Measurements from ENCODE around the gene TP53INP2. TPM values are rescaled to one million over a fixed set of nuclear protein-coding genes. Genes with fewer than 3 reads are reported as not detected.

The TP53INP2 gene
- total RNA-seq, 2 experiments from 2014 or later = 1.9 TPM

DNA sequence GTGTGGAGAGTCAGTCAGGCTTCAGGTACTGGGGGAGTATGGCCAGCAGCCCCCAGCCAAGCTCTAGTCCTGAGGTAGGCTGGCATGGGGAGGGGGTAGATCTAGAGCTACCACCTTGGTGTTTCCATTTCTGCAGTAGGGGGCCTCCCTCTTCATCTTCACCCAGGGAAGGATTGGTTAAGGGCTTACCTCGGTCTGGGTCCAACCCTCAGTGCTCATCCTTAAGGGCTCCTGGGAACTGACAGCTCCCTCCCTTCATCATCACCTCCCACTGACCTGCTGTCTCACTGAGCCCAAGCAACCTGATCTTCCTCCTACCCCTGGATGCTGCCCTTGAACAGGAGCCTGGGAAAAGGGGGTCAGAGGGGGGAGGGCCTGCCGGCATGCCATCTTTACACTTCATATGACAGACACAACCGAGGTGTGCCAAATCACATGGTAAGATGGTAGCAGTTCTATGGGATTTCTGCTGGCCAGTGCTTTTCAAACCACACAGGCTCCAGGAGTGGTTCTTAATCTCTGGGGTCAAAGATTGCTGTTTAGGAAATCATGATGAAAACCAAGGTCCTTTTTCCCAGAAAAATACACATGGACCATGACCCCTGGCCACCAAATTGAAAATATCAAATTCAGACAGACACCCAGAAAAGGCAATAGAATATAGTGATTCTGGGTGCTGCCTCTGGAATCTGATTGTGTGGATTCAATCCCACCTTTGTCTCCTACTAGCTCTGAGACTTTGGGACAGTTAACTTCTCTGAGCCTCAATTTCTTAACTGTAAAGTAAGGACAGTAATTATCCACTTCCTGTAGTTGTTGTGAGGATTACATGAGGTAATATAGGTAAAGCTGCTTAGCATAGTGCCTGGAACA is 3.0 kb downstream of the TP53INP2 start:
- Mint-ChIP-seq H3K4me3 (no peak overlapping the region), H3K27me3 (ENCODE audit: low read depth) (peaks cover 3% of the 10 kb centered on the region), H3K4me1 (ENCODE audit: low read depth) (peaks cover 17% of the 10 kb centered on the region), H3K9me3 (no peaks in the 10 kb centered on the region), H3K27ac (no peak overlapping the region), H3K36me3 (ENCODE audit: low read depth) (no peaks in the 10 kb centered on the region)
- no peak for DNase-seq
- intact Hi-C loops (cut with micrococcal nuclease) = no loop called here
- CTCF ChIA-PET = interaction anchor here (0.9 to 7.9 kb wide), 15 partner anchors 23 to 452 kb away, joined by 3 to 52 read pairs (median 5); partner anchors contain the start of gene DYNLRB1

DNA sequence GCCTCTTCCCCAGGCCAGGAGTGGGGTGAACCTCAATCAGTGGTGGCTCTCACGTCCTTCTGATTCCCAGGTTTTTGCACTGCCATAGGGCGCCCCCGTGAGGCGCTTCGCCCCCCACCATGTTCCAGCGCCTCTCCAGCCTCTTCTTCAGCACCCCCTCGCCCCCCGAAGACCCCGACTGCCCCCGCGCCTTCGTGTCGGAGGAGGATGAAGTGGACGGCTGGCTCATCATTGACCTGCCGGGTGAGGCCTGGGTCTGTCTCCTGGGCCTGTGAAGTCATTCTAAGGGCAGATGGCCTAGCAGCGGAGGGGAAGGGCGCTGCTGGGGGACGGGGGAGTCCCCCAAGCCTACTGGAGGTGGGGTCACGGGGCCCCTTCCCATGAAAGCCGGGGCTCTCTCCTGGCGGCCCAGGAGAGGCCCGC is 4.5 kb downstream of the TP53INP2 start:
- H3K4me3 Mint-ChIP-seq = peak overlapping the region; percentile 80

DNA sequence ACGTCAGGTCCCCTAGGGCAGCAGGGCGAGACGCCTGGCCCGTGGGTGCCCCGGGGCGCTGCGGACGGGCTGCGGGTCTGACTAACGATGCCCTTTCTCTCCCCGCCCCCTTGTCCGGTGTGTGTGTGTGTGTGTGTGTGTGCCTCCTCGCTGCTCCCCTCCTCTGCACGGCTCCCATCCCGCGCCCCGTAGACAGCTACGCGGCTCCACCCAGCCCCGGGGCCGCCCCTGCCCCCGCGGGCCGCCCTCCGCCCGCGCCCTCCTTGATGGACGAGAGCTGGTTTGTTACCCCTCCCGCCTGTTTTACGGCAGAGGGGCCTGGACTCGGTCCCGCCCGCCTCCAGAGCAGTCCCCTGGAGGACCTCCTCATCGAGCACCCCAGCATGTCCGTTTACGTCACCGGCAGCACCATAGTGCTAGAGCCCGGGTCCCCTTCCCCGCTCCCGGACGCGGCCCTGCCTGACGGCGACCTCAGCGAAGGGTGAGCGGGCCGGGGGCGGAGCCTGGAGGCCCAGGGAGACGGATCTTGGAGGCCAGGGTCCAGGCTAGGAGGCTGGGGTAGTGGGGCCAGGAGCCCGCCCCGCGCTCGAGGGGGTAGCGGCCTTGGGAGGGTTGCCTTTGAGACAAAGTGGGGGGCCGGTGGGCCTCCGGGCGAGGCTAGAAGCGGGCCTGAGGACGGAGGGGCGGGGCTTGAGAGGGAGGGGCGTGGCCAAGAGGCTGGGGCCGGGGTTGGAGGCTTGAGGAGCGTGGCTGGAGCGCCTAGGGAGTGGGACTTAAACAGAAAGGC is 5.1 kb downstream of the TP53INP2 start:
- H3K4me3 Mint-ChIP-seq = peak overlapping the region; percentile 80
- H3K4me1 Mint-ChIP-seq (ENCODE audit: low read depth) = peaks cover 14% of the 10 kb centered on the region
- intact Hi-C loops (cut with micrococcal nuclease) = loop anchor here (1.0 to 2.0 kb wide), 6 partner anchors 32 to 406 kb away; partner anchors contain the start of genes AHCY, DYNLRB1, NCOA6 and PIGU
- peak; percentile 78 for DNase-seq
- peaks cover 3% of the 10 kb centered on the region for H3K36me3 Mint-ChIP-seq (ENCODE audit: low read depth)
- H3K27me3 Mint-ChIP-seq (ENCODE audit: low read depth) = no peaks in the 10 kb centered on the region
- CTCF ChIA-PET = interaction anchor here (0.5 to 7.9 kb wide), 6 partner anchors 35 to 397 kb away, joined by 3 to 49 read pairs (median 4); no protein-coding TSS in a partner anchor
- peak overlapping the region; percentile 57 for H3K27ac Mint-ChIP-seq
- H3K9me3 Mint-ChIP-seq = no peaks in the 10 kb centered on the region

More for the DNA sequence above, 4.5 kb downstream of the TP53INP2 start:
- CTCF ChIA-PET = interaction anchor here (0.5 to 7.9 kb wide), 12 partner anchors 29 to 396 kb away, joined by 3 to 52 read pairs (median 6); partner anchors contain the start of gene DYNLRB1
- Mint-ChIP-seq H3K27ac (no peak overlapping the region), H3K4me1 (ENCODE audit: low read depth) (peaks cover 16% of the 10 kb centered on the region), H3K36me3 (ENCODE audit: low read depth) (peaks cover 2% of the 10 kb centered on the region), H3K9me3 (no peaks in the 10 kb centered on the region), H3K27me3 (ENCODE audit: low read depth) (no peaks in the 10 kb centered on the region)
- intact Hi-C loops (cut with micrococcal nuclease) = loop anchor here (1.0 to 2.0 kb wide), 10 partner anchors 31 to 406 kb away; partner anchors contain the start of genes AHCY, DYNLRB1, ITCH and MAP1LC3A
- DNase-seq = peak; percentile 78

DNA sequence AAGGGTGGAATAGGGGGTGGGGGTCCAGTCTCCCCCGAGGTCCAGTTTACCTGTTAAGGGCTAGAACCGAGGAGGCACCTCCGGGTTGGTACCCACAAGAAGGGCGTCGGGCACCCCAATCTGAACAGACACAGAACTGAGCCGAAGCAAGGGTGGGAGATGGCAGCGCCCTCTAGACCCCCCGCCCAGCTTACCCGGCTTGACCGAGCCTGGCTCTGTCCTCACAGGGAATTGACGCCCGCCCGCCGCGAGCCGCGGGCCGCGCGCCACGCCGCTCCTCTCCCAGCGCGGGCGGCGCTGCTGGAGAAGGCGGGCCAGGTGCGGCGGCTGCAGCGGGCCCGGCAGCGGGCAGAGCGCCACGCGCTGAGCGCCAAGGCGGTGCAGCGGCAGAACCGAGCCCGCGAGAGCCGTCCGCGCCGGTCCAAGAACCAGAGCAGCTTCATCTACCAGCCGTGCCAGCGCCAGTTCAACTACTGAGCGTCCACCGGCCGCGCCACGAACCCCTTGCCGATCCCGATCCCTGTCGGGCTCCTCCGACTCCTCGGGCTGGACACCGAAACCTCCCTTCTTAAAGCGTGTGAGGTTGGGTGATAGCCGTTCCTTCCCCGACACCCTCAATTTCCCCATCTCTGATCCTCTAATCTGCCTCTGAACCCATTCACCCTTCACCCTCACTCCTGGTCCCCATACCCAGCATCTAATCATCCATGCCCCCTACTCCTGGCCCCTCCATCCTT is 5.9 kb downstream of the TP53INP2 start:
- no peak for DNase-seq
- Mint-ChIP-seq H3K27ac (no peak overlapping the region), H3K4me3 (peak overlapping the region; percentile 80), H3K9me3 (no peaks in the 10 kb centered on the region), H3K4me1 (ENCODE audit: low read depth) (peaks cover 11% of the 10 kb centered on the region), H3K36me3 (ENCODE audit: low read depth) (peaks cover 3% of the 10 kb centered on the region), H3K27me3 (ENCODE audit: low read depth) (no peaks in the 10 kb centered on the region)
- intact Hi-C loops (cut with micrococcal nuclease) = loop anchor here (1.0 to 2.0 kb wide), 6 partner anchors 33 to 407 kb away; partner anchors contain the start of genes AHCY, DYNLRB1, NCOA6 and PIGU
- CTCF ChIA-PET = interaction anchor here (0.6 to 7.9 kb wide), 3 partner anchors 60 to 398 kb away, joined by 4 to 49 read pairs (median 8); no protein-coding TSS in a partner anchor

DNA sequence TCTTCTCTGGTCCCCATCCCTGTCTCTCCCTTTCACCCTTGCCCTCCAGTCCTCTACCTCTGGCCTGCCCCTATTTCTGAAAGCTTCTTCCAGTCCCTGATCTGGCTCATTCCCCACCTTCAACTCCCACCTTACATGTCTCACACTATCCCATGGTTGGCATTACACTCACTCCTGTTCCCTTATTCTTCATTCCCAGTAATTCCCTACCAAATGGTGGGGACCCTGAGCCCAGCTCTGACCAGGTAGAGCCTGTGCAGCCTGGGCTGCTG is 6.4 kb downstream of the TP53INP2 start:
- Mint-ChIP-seq H3K27me3 (ENCODE audit: low read depth) (no peaks in the 10 kb centered on the region), H3K36me3 (ENCODE audit: low read depth) (peaks cover 3% of the 10 kb centered on the region), H3K4me1 (ENCODE audit: low read depth) (peaks cover 11% of the 10 kb centered on the region), H3K9me3 (no peaks in the 10 kb centered on the region), H3K4me3 (peak overlapping the region; percentile 80), H3K27ac (no peak overlapping the region)
- CTCF ChIA-PET = interaction anchor here (0.6 to 7.9 kb wide), 4 partner anchors 10 to 398 kb away, joined by 3 to 49 read pairs (median 6); no protein-coding TSS in a partner anchor
- DNase-seq = no peak
- intact Hi-C loops (cut with micrococcal nuclease) = no loop called here

DNA sequence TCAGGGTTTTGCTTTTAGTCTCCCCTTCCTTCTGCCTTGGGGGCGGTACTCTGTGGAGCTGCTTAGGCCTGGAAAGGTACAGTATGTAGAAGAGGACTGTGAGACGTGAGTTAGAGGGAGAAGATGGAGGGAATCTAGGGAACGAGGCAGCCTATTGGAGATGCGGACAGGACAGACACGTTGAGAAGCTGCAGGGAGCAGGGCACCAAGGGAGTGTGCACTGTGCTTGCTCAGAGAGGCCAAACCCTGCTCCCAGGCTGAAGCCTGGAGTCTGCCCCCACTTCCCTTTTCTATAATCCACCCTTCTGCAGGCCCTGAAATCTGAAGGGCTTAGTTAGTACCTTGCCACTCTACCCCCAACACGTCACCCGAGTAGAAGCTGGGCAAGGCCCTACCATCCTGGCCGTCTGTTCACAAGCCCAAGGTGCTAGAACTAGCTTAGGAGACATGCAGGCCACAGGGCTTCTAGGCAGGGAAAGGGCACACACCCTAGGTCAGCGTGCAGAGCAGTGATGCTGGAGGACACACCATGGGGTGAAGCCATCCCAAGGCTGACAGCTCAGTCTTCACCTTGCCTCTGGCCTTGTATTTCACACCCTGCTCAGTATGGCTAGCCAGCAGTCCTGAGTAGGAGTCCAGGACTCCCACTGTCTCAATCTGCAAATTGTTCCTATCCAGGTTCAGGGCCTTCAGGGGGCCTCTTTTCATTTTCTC is 6.9 kb downstream of the TP53INP2 start:
- Mint-ChIP-seq H3K27me3 (ENCODE audit: low read depth) (no peaks in the 10 kb centered on the region), H3K4me1 (ENCODE audit: low read depth) (peaks cover 11% of the 10 kb centered on the region), H3K36me3 (ENCODE audit: low read depth) (peaks cover 3% of the 10 kb centered on the region), H3K27ac (no peak overlapping the region), H3K9me3 (no peaks in the 10 kb centered on the region), H3K4me3 (peak overlapping the region; percentile 80)
- DNase-seq = no peak
- CTCF ChIA-PET = interaction anchor here (0.6 to 2.0 kb wide), 4 partner anchors 9 to 59 kb away, joined by 3 to 8 read pairs (median 4); no protein-coding TSS in a partner anchor
- intact Hi-C loops (cut with micrococcal nuclease) = no loop called here

DNA sequence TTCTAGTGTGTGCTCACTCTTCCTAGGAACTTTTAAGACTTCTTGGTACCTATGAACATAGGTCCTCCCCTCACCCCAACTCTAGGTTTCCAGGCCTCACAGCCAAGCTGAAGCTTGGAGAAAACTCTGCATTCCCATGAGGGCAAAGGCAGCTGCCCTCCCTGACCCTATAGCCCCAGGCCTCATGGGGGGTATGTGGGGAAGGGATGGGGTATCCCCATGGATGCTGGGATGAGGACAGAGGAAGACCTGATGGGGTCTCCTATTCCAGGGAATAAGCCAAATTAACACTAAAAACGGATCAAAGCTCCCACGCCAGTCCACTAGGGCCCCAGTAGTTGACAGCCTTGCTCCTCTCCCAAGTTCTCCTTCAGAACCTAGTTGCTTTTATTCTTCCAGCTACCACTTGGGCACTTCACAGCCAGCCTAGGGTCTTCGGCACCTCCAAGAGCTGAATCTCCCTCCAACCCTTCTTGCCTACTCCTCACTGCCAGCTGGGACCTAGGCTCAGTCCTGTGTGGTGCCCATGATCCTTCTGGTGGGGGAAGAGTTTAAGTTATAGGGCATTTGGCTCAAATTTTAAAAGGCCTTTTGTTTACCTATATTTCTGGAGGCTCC is 7.8 kb downstream of the TP53INP2 start:
- Mint-ChIP-seq H3K4me3 (no peak overlapping the region), H3K36me3 (ENCODE audit: low read depth) (peaks cover 3% of the 10 kb centered on the region), H3K27me3 (ENCODE audit: low read depth) (no peaks in the 10 kb centered on the region), H3K27ac (no peak overlapping the region), H3K9me3 (no peaks in the 10 kb centered on the region), H3K4me1 (ENCODE audit: low read depth) (peaks cover 11% of the 10 kb centered on the region)
- intact Hi-C loops (cut with micrococcal nuclease) = no loop called here
- DNase-seq = no peak
- CTCF ChIA-PET = interaction anchor here (1.4 to 1.5 kb wide), 2 partner anchors 8 to 12 kb away, joined by 3 to 4 read pairs; no protein-coding TSS in a partner anchor

DNA sequence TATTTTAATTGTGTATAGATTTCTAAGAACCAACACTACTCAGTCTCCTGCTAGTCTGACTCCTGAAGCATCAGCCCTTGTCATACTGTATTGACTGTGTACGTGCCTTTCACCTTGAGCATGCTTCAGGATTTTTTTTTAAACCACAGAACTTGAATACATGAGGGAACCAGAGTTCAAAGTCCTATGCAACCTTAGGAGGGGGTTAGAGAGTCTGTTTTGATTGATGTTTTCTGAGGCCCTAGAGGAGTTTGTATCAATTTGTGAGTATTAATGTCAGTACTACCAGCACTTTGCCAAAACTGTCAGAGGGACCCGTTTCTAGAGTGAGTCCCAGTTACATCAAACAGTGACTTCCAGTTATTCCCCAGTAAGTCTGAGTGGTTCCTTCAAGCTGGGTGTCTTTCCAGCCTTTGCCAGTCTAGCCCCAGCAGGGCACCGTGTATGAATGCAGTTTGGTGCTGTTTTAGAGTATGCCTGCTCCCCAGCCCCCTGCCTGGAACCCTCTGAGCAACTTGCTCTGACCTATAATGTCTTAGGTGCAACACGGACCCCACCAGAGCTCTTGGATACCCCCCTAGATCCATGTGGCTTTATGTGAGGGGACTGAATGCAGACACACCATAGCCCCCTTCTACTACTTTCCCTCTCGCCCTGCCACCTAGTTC is 8.5 kb downstream of the TP53INP2 start:
- peaks cover 3% of the 10 kb centered on the region for H3K36me3 Mint-ChIP-seq (ENCODE audit: low read depth)

DNA sequence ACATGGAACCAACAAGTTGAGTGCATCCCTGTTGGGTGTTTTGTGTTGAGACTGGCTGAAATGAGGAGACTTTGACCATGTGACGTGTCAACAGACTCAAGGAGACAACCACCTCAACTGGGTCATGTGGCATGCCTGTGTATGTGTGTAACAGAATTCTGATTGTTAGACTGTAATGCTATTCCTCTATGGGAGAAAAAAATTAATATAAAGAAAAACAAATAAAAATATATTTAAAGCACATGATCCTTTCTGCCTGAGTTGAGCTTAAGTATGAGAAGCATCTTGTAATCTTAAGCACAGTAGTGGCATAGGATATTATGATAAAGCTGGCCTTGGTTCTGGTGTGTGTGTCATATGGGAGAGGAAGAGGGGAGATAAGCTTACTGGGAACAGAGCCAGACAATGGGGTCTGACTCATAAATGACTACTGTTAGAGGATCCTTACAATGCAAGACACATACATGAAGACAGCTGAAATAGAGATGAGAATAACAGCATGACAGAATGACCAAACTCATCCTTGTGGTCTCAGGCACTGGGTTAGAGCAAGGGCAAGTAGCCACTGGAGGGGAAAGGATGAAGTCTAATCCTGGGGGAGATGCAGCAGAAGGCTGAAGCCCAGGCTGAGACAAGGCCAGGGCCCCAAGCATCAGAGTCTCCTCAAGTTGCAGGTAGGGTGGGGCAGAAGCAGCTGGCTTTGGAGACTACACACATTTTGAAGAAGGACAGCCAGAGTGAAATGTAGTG is 9.2 kb downstream of the TP53INP2 start:
- no peak overlapping the region for H3K4me3 Mint-ChIP-seq

More for the DNA sequence above, 8.5 kb downstream of the TP53INP2 start:
- intact Hi-C loops (cut with micrococcal nuclease) = no loop called here
- no peak for DNase-seq
- Mint-ChIP-seq H3K4me1 (ENCODE audit: low read depth) (peaks cover 11% of the 10 kb centered on the region), H3K9me3 (no peaks in the 10 kb centered on the region), H3K4me3 (no peak overlapping the region), H3K27me3 (ENCODE audit: low read depth) (no peaks in the 10 kb centered on the region), H3K27ac (no peak overlapping the region)
- CTCF ChIA-PET = no interaction called here

More for the DNA sequence above, 9.2 kb downstream of the TP53INP2 start:
- peaks cover 3% of the 10 kb centered on the region for H3K36me3 Mint-ChIP-seq (ENCODE audit: low read depth)
- peaks cover 11% of the 10 kb centered on the region for H3K4me1 Mint-ChIP-seq (ENCODE audit: low read depth)
- no peaks in the 10 kb centered on the region for H3K9me3 Mint-ChIP-seq
- H3K27ac Mint-ChIP-seq = no peak overlapping the region
- no peaks in the 10 kb centered on the region for H3K27me3 Mint-ChIP-seq (ENCODE audit: low read depth)
- CTCF ChIA-PET = interaction anchor here (0.6 to 2.1 kb wide), 3 partner anchors 9 to 438 kb away, joined by 3 to 5 read pairs (median 3); no protein-coding TSS in a partner anchor
- peak; percentile 21 for DNase-seq
- intact Hi-C loops (cut with micrococcal nuclease) = no loop called here

Measured in activated naive CD4-positive, alpha-beta T cell treated with anti-CD3 and anti-CD28 coated beads for 36 hours (primary cell).